HepG2 (cell line): ENCODE data around the gene CHD2.

Experiments used
- ARHGAP35 ChIP-seq: sonication (generic); formaldehyde crosslinking; IDR thresholded peaks from 2 replicates; pipeline ENCODE4 v1.9.0; 2022; ENCODE audit warnings: mild to moderate bottlenecking, inconsistent platforms, moderate library complexity, missing genetic modification reagents, borderline replicate concordance
- ATF2 ChIP-seq: sonication (generic); formaldehyde crosslinking; IDR thresholded peaks from 2 replicates; pipeline ENCODE4 v1.4.0; 2020; ENCODE audit warnings: missing genetic modification reagents
- CBX1 ChIP-seq: IDR thresholded peaks from one replicate; pipeline ENCODE4 v1.6.1; 2016; ENCODE audit warnings: antibody characterized with exemption, low read depth
- CREB1 ChIP-seq, 2 experiments: fragments of 450-650 bp in 1 of 2; IDR thresholded peaks; 2 replicates each; pipeline ENCODE4 v1.6.1; 2016 to 2017; ENCODE audit warnings: control low read depth in 1 of 2, mild to moderate bottlenecking in 1 of 2, missing compliant biosample characterization in 1 of 2, missing genetic modification characterization in 1 of 2
- CTCF ChIP-seq: sonication (generic); formaldehyde crosslinking; IDR thresholded peaks from 2 replicates; pipeline ENCODE4 v1.5.0; 2020; ENCODE audit warnings: mild to moderate bottlenecking, missing genetic modification reagents, moderate library complexity
- FOXO4 ChIP-seq: sonication (generic); formaldehyde crosslinking; conservative IDR thresholded peaks from 2 replicates; pipeline ENCODE4 v1.8.1; 2023; ENCODE audit warnings: missing genetic modification reagents
- ISL2 ChIP-seq: sonication (generic); formaldehyde crosslinking; IDR thresholded peaks from 2 replicates; pipeline ENCODE4 v1.5.0; 2020; ENCODE audit warnings: missing genetic modification reagents
- RAD51 ChIP-seq: fragments of 450-650 bp; IDR thresholded peaks from 2 replicates; pipeline ENCODE4 v1.6.1; 2016; ENCODE audit warnings: borderline replicate concordance
- RBM22 ChIP-seq: fragments of 200-400 bp; formaldehyde crosslinking; optimal IDR thresholded peaks from 2 replicates; pipeline ENCODE3; 2017; ENCODE audit warnings: mild to moderate bottlenecking, low read length, moderate library complexity
- ZBTB8A ChIP-seq: sonication (generic); formaldehyde crosslinking; IDR thresholded peaks from 2 replicates; pipeline ENCODE4 v1.4.0; 2020; ENCODE audit warnings: mild to moderate bottlenecking, low read depth, missing genetic modification reagents, borderline replicate concordance
- ZMAT5 ChIP-seq: sonication (generic); formaldehyde crosslinking; IDR thresholded peaks from 2 replicates; pipeline ENCODE4 v1.5.0; 2020; ENCODE audit warnings: mild to moderate bottlenecking, low read depth, missing genetic modification reagents, borderline replicate concordance
- ZNF710 ChIP-seq: sonication (generic); formaldehyde crosslinking; IDR thresholded peaks from 2 replicates; pipeline ENCODE4 v1.5.0; 2020; ENCODE audit warnings: mild to moderate bottlenecking, missing genetic modification reagents, borderline replicate concordance
- ZNF780A ChIP-seq: sonication (generic); formaldehyde crosslinking; IDR thresholded peaks from 2 replicates; pipeline ENCODE4 v1.8.0; 2022; ENCODE audit warnings: mild to moderate bottlenecking, missing genetic modification reagents, moderate library complexity

- TF ChIP-seq ISL2 (no peak), ZNF710 (CRISPR knock-in tag) (no peak), CREB1 (IDR thresholded peaks at IDR 0.05) (no peak), CREB1 (CRISPR knock-in tag; IDR thresholded peaks at IDR 0.05) (no peak), ARHGAP35 (no peak), CBX1 (no peak), ATF2 (CRISPR knock-in tag) (no peak), CTCF (CRISPR knock-in tag) (no peak), RAD51 (no peak), ZMAT5 (CRISPR knock-in tag) (no peak), ZBTB8A (CRISPR knock-in tag) (no peak), RBM22 (no peak), ZNF780A (no peak), FOXO4 (CRISPR knock-in tag) (no peak)
Measured at GRCh38 chr15:93020976-93021772, 121.0 kb downstream of the CHD2 start.
